Mesothelial cell of epicardium (in vitro differentiated cells): ENCODE data around the gene MVB12B. TPM values are rescaled to one million over a fixed set of nuclear protein-coding genes. Genes with fewer than 3 reads are reported as not detected.

Experiments
- DNase-seq, 2 experiments: peaks; one replicate each; pipeline ENCODE4 v3.0.0; 2021; ENCODE audit warnings: low spot score in 2 of 2; ENCODE audit not compliant: unreplicated experiment in 2 of 2
- H3K27ac Mint-ChIP-seq: 2 replicates; pipeline ENCODE4 v1.8.0; 2021; ENCODE audit warnings: mixed read lengths
- H3K27me3 Mint-ChIP-seq: 2 replicates; pipeline ENCODE4 v1.8.0; 2021; ENCODE audit warnings: low read depth, mixed read lengths
- H3K36me3 Mint-ChIP-seq: 2 replicates; pipeline ENCODE4 v1.8.0; 2021; ENCODE audit warnings: mixed read lengths
- H3K4me1 Mint-ChIP-seq: 2 replicates; pipeline ENCODE4 v1.8.0; 2021; ENCODE audit warnings: mixed read lengths
- H3K4me3 Mint-ChIP-seq: 2 replicates; pipeline ENCODE4 v1.8.0; 2021; ENCODE audit warnings: mild to moderate bottlenecking, moderate library complexity, mixed read lengths
- H3K9me3 Mint-ChIP-seq: 2 replicates; pipeline ENCODE4 v1.8.0; 2021; ENCODE audit warnings: mixed read lengths
- CTCF ChIP-seq: fragments of 200-600 bp; sonication (generic); IDR thresholded peaks from one replicate; pipeline ENCODE4 v1.5.0; 2021; ENCODE audit warnings: antibody characterized with exemption; ENCODE audit not compliant: unreplicated experiment
- total RNA-seq: library from RNA; stranded (reverse); gene quantifications from 3 replicates; pipeline ENCODE4 v1.2.1, GENCODE V29; 2021

MVB12B gene
- total RNA-seq, 1 donor from 2014 or later = 43.7 TPM

GRCh38 chr9:126295936-126296600 lies 30.6 kb upstream of the MVB12B start:
- DNase-seq = no peak
- Mint-ChIP-seq H3K27me3 (peaks cover 2% of the 10 kb centered on the region), H3K36me3 (no peaks in the 10 kb centered on the region), H3K9me3 (no peaks in the 10 kb centered on the region), H3K4me3 (no peak overlapping the region), H3K27ac (no peak overlapping the region), H3K4me1 (no peaks in the 10 kb centered on the region)
- no peak for TF ChIP-seq CTCF

GRCh38 chr9:126296687-126297086 lies 29.9 kb upstream of the MVB12B start:
- TF ChIP-seq CTCF = no peak
- Mint-ChIP-seq H3K9me3 (no peaks in the 10 kb centered on the region), H3K4me1 (no peaks in the 10 kb centered on the region), H3K36me3 (no peaks in the 10 kb centered on the region), H3K27ac (no peak overlapping the region), H3K27me3 (peaks cover 2% of the 10 kb centered on the region), H3K4me3 (no peak overlapping the region)
- no peak for DNase-seq

GRCh38 chr9:126297661-126298060 lies 29.0 kb upstream of the MVB12B start:
- peaks cover 2% of the 10 kb centered on the region for H3K27me3 Mint-ChIP-seq
- H3K4me3 Mint-ChIP-seq = no peak overlapping the region
- H3K4me1 Mint-ChIP-seq = no peaks in the 10 kb centered on the region
- no peak overlapping the region for H3K27ac Mint-ChIP-seq
- no peak for DNase-seq
- H3K9me3 Mint-ChIP-seq = no peaks in the 10 kb centered on the region
- no peaks in the 10 kb centered on the region for H3K36me3 Mint-ChIP-seq
- TF ChIP-seq CTCF = no peak

- Mint-ChIP-seq H3K4me3 (no peak overlapping the region), H3K36me3 (no peaks in the 10 kb centered on the region), H3K9me3 (no peaks in the 10 kb centered on the region), H3K27me3 (peaks cover 2% of the 10 kb centered on the region), H3K4me1 (no peaks in the 10 kb centered on the region), H3K27ac (no peak overlapping the region)
- DNase-seq = no peak
- TF ChIP-seq CTCF = no peak
These were observed 28.4 kb upstream of the MVB12B start for GRCh38 chr9:126298063-126298801.

GRCh38 chr9:126299706-126300276 lies 26.8 kb upstream of the MVB12B start:
- H3K27me3 Mint-ChIP-seq = peaks cover 2% of the 10 kb centered on the region
- H3K4me3 Mint-ChIP-seq = no peak overlapping the region
- DNase-seq = no peak
- TF ChIP-seq CTCF = no peak
- H3K9me3 Mint-ChIP-seq = no peaks in the 10 kb centered on the region
- H3K36me3 Mint-ChIP-seq = no peaks in the 10 kb centered on the region
- no peaks in the 10 kb centered on the region for H3K4me1 Mint-ChIP-seq
- no peak overlapping the region for H3K27ac Mint-ChIP-seq
